IMR-90 (cell line): ENCODE results near the gene MRPL23. TPM values are rescaled to one million over a fixed set of nuclear protein-coding genes. Genes with fewer than 3 reads are reported as not detected.

Experiments used
- ATAC-seq: fragments of 200-7000 bp; cut with Tn5 transposase; 2 replicates; pipeline ENCODE4 v1.9.1; 2020; ENCODE audit warnings: low read depth, mild to moderate bottlenecking, moderate library complexity
- BruUV-seq: library from RNA; stranded (reverse); fragments of 400-500 nt; replicated peaks from 2 replicates; lab custom pipeline; 2021; lab: Mats Ljungman, UMichigan
- CTCF ChIA-PET: fragments of 300-600 bp; formaldehyde crosslinking; extraction: SDS; loops from one replicate; lab custom pipeline; 2021; ENCODE audit warnings: antibody characterized with exemption; lab: Yijun Ruan, JAX
- POLR2A ChIA-PET: fragments of 300-600 bp; sonication (Branson Sonifier 250); formaldehyde crosslinking; loops from one replicate; lab custom pipeline; 2022; ENCODE audit warnings: antibody characterized with exemption; ENCODE audit not compliant: unreplicated experiment; lab: Charles Lee
- DNase-seq: peaks from one replicate; pipeline ENCODE4 v3.0.0; 2013
- H2AFZ ChIP-seq: replicated peaks from 2 replicates; pipeline ENCODE3; 2013; ENCODE audit warnings: low read length, mild to moderate bottlenecking; ENCODE audit not compliant: poor library complexity
- H2AK5ac ChIP-seq: 2 replicates; pipeline ENCODE4 v1.6.1; 2013; ENCODE audit warnings: low read depth, low read length, inconsistent platforms
- H2AK9ac ChIP-seq: replicated peaks from 2 replicates; pipeline ENCODE3; 2013; ENCODE audit warnings: mild to moderate bottlenecking, low read depth, low read length, moderate library complexity; ENCODE audit not compliant: poor library complexity
- H2BK120ac ChIP-seq: 2 replicates; pipeline ENCODE4 v1.6.1; 2013; ENCODE audit warnings: low read depth, low read length, inconsistent platforms
- H2BK15ac ChIP-seq: 3 replicates; pipeline ENCODE4 v1.6.1; 2013; ENCODE audit warnings: low read depth, low read length, inconsistent platforms
- H2BK20ac ChIP-seq: 2 replicates; pipeline ENCODE4 v1.6.1; 2013; ENCODE audit warnings: low read depth, mild to moderate bottlenecking, inconsistent platforms, low read length, moderate library complexity
- H2BK5ac ChIP-seq: 2 replicates; pipeline ENCODE4 v1.6.1; 2013; ENCODE audit warnings: mild to moderate bottlenecking, low read depth, low read length, inconsistent platforms; ENCODE audit not compliant: poor library complexity, severe bottlenecking
- H3K14ac ChIP-seq: replicated peaks from 2 replicates; pipeline ENCODE4 v1.6.1; 2013; ENCODE audit warnings: low read depth, low read length, inconsistent platforms
- H3K18ac ChIP-seq: 2 replicates; pipeline ENCODE4 v1.6.1; 2013; ENCODE audit warnings: low read depth, low read length, control low read depth
- H3K23ac ChIP-seq: 2 replicates; pipeline ENCODE4 v1.6.1; 2013; ENCODE audit warnings: low read depth, low read length, inconsistent platforms
- H3K27ac ChIP-seq: 2 replicates; pipeline ENCODE4 v1.5.1; 2013; ENCODE audit warnings: mild to moderate bottlenecking, control low read depth, low read length; ENCODE audit not compliant: insufficient read depth
- H3K27me3 ChIP-seq: 2 replicates; pipeline ENCODE4 v1.6.1; 2013; ENCODE audit warnings: low read length; ENCODE audit not compliant: control insufficient read depth, insufficient read depth
- H3K36me3 ChIP-seq: 2 replicates; pipeline ENCODE4 v1.6.1; 2013; ENCODE audit warnings: low read length, mixed read lengths; ENCODE audit not compliant: control insufficient read depth, insufficient read depth
- H3K4ac ChIP-seq: 2 replicates; pipeline ENCODE4 v1.6.1; 2013; ENCODE audit warnings: low read depth, low read length, inconsistent platforms
- H3K4me1 ChIP-seq: 2 replicates; pipeline ENCODE4 v1.6.1; 2013; ENCODE audit warnings: low read length, mixed read lengths; ENCODE audit not compliant: control insufficient read depth, insufficient read depth
- H3K4me2 ChIP-seq: 2 replicates; pipeline ENCODE4 v1.6.1; 2013; ENCODE audit warnings: low read depth, mild to moderate bottlenecking, control low read depth, low read length, moderate library complexity
- H3K4me3 ChIP-seq: 2 replicates; pipeline ENCODE4 v1.5.1; 2013; ENCODE audit warnings: low read depth, mild to moderate bottlenecking, control low read depth, low read length, moderate library complexity; ENCODE audit not compliant: insufficient read depth
- H3K56ac ChIP-seq: 2 replicates; pipeline ENCODE4 v1.6.1; 2013; ENCODE audit warnings: low read length, inconsistent platforms; ENCODE audit not compliant: insufficient read depth; ENCODE audit errors: extremely low read depth
- H3K79me1 ChIP-seq, 2 experiments: 2 replicates each; pipeline ENCODE4 v1.6.1; 2013; ENCODE audit warnings: low read length in 2 of 2, inconsistent platforms in 1 of 2, low read depth in 1 of 2
- H3K9ac ChIP-seq: 2 replicates; pipeline ENCODE4 v1.6.1; 2013; ENCODE audit warnings: low read depth, low read length, control low read depth
- H3K9me1 ChIP-seq: 2 replicates; pipeline ENCODE4 v1.6.1; 2013; ENCODE audit warnings: low read length, inconsistent platforms; ENCODE audit not compliant: insufficient read depth
- H3K9me3 ChIP-seq: 2 replicates; pipeline ENCODE4 v1.6.1; 2013; ENCODE audit warnings: low read length; ENCODE audit not compliant: control insufficient read depth, insufficient read depth
- H4K20me1 ChIP-seq: 2 replicates; pipeline ENCODE4 v1.6.1; 2013; ENCODE audit warnings: low read length, inconsistent platforms; ENCODE audit not compliant: insufficient read depth
- H4K5ac ChIP-seq: 2 replicates; pipeline ENCODE4 v1.6.1; 2013; ENCODE audit warnings: mild to moderate bottlenecking, low read depth, low read length, control low read depth
- H4K8ac ChIP-seq, 2 experiments: 2 replicates each; pipeline ENCODE4 v1.6.1; 2013; ENCODE audit warnings: low read depth in 2 of 2, low read length in 2 of 2, control low read depth in 1 of 2, inconsistent platforms in 1 of 2
- H4K91ac ChIP-seq: 2 replicates; pipeline ENCODE4 v1.6.1; 2013; ENCODE audit warnings: low read depth, low read length, inconsistent platforms; ENCODE audit not compliant: insufficient read depth
- CEBPB ChIP-seq: IDR thresholded peaks from 2 replicates; pipeline ENCODE4 v1.6.1; 2012; ENCODE audit warnings: low read depth, low read length, improper control_type of control experiment
- FOS ChIP-seq: fragments of 150-350 bp; IDR thresholded peaks from 2 replicates; pipeline ENCODE4 v1.6.1; 2016; ENCODE audit warnings: low read depth, low read length
- RCOR1 ChIP-seq: IDR thresholded peaks from 2 replicates; pipeline ENCODE4 v1.6.1; 2012; ENCODE audit warnings: mild to moderate bottlenecking, low read length, improper control_type of control experiment; ENCODE audit not compliant: insufficient replicate concordance
- WGBS, 2 experiments: methylation state at CpG; one replicate each; pipeline versions ENCODE4 v1.1.5 to v1.1.7; 2013; ENCODE audit warnings: missing lambda C conversion rate in 2 of 2; ENCODE audit not compliant: insufficient read length in 1 of 2; ENCODE audit errors: extremely low coverage in 2 of 2; 5-methylcytosine and 5-hydroxymethylcytosine counted together
- dilution Hi-C: fragments of 300-500 bp; cut with HindIII; formaldehyde crosslinking; loops from one replicate; pipeline ENCODE4 v1.14.3; 2018; ENCODE audit warnings: low sequenced_read_pairs; ENCODE audit not compliant: unreplicated experiment
- in situ Hi-C: fragments of 300-500 bp; cut with MboI; formaldehyde crosslinking; loops from 3 replicates; pipeline ENCODE4 v1.14.3; 2019; ENCODE audit warnings: low sequenced_read_pairs, inconsistent platforms, mixed read lengths
- intact Hi-C: fragments of 100-400 bp; cut with micrococcal nuclease; formaldehyde crosslinking; loops from 2 replicates; pipeline ENCODE4 v1.10.0; 2022
- polyA plus RNA-seq, 3 experiments: library from polyadenylated mRNA; depleted of rRNA; stranded (reverse); fragments of >200 nt; gene quantifications; 2 replicates each; pipeline ENCODE4 v1.2.3, GENCODE V29; 2012; ENCODE audit warnings: low replicate concordance in 1 of 3
- total RNA-seq: library from RNA; depleted of rRNA; stranded (reverse); fragments of >200 nt; gene quantifications from 2 replicates; pipeline ENCODE4 v1.2.3, GENCODE V29; 2012

The MRPL23 gene
- total and polyA plus RNA-seq, 2 of the 4 experiments (the other 2 are of a cell fraction), result 68.4 to 114 TPM

GRCh38 chr11:1969035-1969434 lies 21.9 kb downstream of the MRPL23 start:
- H2BK15ac ChIP-seq, result no peak overlapping the region
- no peak for TF ChIP-seq RCOR1
- TF ChIP-seq FOS, result no peak
- no peak for TF ChIP-seq CEBPB
- in situ Hi-C loops, result no loop called here
- H3K79me1 ChIP-seq, result no peaks in the 10 kb centered on the region
- no CpG with 5 or more reads among the region's 21 CpGs for WGBS, 2 experiments
- no peak overlapping the region for H3K4me2 ChIP-seq
- no peaks in the 10 kb centered on the region for H3K9me3 ChIP-seq
- no peak overlapping the region for H3K56ac ChIP-seq
- H3K18ac ChIP-seq, result no peak overlapping the region
- H4K20me1 ChIP-seq, result no peaks in the 10 kb centered on the region
- no peaks in the 10 kb centered on the region for H3K27me3 ChIP-seq
- H4K91ac ChIP-seq, result no peak overlapping the region
- H2BK20ac ChIP-seq, result no peak overlapping the region
- dilution Hi-C loops, result no loop called here
- H3K4me3 ChIP-seq, result no peak overlapping the region
- no peak overlapping the region for H3K23ac ChIP-seq
- no peak overlapping the region for H3K4ac ChIP-seq
- no peak overlapping the region for H2AK9ac ChIP-seq
- H3K9me1 ChIP-seq, result no peaks in the 10 kb centered on the region
- intact Hi-C loops, result no loop called here
- no peak overlapping the region for H3K27ac ChIP-seq
- no peak overlapping the region for H3K9ac ChIP-seq
- peak; percentile 73 for ATAC-seq
- H2BK5ac ChIP-seq, result no peak overlapping the region
- no peaks in the 10 kb centered on the region for H3K36me3 ChIP-seq
- POLR2A ChIA-PET, result no interaction called here
- H4K5ac ChIP-seq, result no peak overlapping the region
- H2AK5ac ChIP-seq, result no peak overlapping the region
- DNase-seq, result no peak
- no peaks in the 10 kb centered on the region for H3K4me1 ChIP-seq
- no peak overlapping the region for H2AFZ ChIP-seq
- H2BK120ac ChIP-seq, result no peak overlapping the region
- no peak overlapping the region for H3K14ac ChIP-seq
- CTCF ChIA-PET, result no interaction called here
- BruUV-seq, result no TSS peak
- no peak overlapping the region for H4K8ac ChIP-seq
